GM21529 (cell line): Measurements from ENCODE around the gene BLOC1S3.

Experiments
- ATAC-seq: cut with Tn5 transposase; IDR thresholded peaks from one replicate; pipeline ENCODE4 v1.9.1; 2021; ENCODE audit not compliant: unreplicated experiment

The BLOC1S3 gene

GRCh38 chr19:45146251-45146650, 32.3 kb upstream of the BLOC1S3 start:
- no peak for ATAC-seq

GRCh38 chr19:45146741-45147205, 31.8 kb upstream of the BLOC1S3 start:
- no peak for ATAC-seq

GRCh38 chr19:45147835-45148676, 30.5 kb upstream of the BLOC1S3 start:
- ATAC-seq, result no peak

GRCh38 chr19:45149129-45149528, 29.5 kb upstream of the BLOC1S3 start:
- ATAC-seq, result no peak

- ATAC-seq, result no peak
Measured at GRCh38 chr19:45150180-45150579, 28.4 kb upstream of the BLOC1S3 start.

- ATAC-seq, result no peak
Measured at GRCh38 chr19:45150751-45151281, 27.8 kb upstream of the BLOC1S3 start.

- no peak for ATAC-seq
Measured at GRCh38 chr19:45151320-45151719, 27.3 kb upstream of the BLOC1S3 start.

- ATAC-seq, result no peak
Measured at GRCh38 chr19:45151821-45152503, 26.6 kb upstream of the BLOC1S3 start.

- no peak for ATAC-seq
Measured at GRCh38 chr19:45152504-45153338, 25.9 kb upstream of the BLOC1S3 start.

GRCh38 chr19:45153339-45154063, 25.1 kb upstream of the BLOC1S3 start:
- ATAC-seq, result no peak

- ATAC-seq, result no peak
Measured at GRCh38 chr19:45154064-45154827, 24.3 kb upstream of the BLOC1S3 start.

GRCh38 chr19:45156011-45156630, 22.5 kb upstream of the BLOC1S3 start:
- ATAC-seq, result no peak

- no peak for ATAC-seq
Measured at GRCh38 chr19:45156751-45157150, 21.8 kb upstream of the BLOC1S3 start.

GRCh38 chr19:45158503-45159209, 19.9 kb upstream of the BLOC1S3 start:
- no peak for ATAC-seq

- ATAC-seq, result no peak
Measured at GRCh38 chr19:45159210-45159970, 19.2 kb upstream of the BLOC1S3 start.

GRCh38 chr19:45159971-45160324, 18.6 kb upstream of the BLOC1S3 start:
- no peak for ATAC-seq

- no peak for ATAC-seq
Measured at GRCh38 chr19:45160870-45161737, 17.5 kb upstream of the BLOC1S3 start, which contains the start of gene NKPD1. Gene NKPD1 (minus strand): TSS chr19:45160982. CDS start chr19:45160150, 832 bp downstream.
